Measurements from ENCODE around the gene RRP15. TPM values are rescaled to one million over a fixed set of nuclear protein-coding genes. Genes with fewer than 3 reads are reported as not detected.

The RRP15 gene
- total RNA-seq, 1 donor from 2014 or later, result 15.8 TPM

DNA sequence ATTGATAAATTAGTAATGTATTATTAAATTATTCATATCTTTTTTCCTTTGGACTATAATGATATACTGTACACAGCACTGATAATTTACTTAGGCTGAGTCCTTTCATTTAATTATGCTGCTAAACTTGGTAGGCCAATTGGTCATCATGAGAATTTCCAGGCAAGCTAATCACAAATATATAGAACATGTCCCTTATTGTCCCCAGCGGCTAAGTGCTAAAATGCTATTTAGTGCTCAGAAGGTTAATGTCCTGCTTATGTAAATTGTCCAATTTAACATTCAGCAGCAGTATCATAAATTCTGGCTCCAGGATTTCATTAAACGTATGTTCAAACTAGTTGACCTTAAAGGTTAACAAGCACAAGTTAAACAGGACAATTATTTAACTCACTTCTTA, 30.0 kb upstream of the RRP15 start:
- H3K36me3 ChIP-seq, result no peaks in the 10 kb centered on the region
- H2AFZ ChIP-seq (replicated peaks), result no peak overlapping the region
- TF ChIP-seq EZH2 (IDR thresholded peaks at IDR 0.05), result no peak
- TF ChIP-seq, protein P1, sequence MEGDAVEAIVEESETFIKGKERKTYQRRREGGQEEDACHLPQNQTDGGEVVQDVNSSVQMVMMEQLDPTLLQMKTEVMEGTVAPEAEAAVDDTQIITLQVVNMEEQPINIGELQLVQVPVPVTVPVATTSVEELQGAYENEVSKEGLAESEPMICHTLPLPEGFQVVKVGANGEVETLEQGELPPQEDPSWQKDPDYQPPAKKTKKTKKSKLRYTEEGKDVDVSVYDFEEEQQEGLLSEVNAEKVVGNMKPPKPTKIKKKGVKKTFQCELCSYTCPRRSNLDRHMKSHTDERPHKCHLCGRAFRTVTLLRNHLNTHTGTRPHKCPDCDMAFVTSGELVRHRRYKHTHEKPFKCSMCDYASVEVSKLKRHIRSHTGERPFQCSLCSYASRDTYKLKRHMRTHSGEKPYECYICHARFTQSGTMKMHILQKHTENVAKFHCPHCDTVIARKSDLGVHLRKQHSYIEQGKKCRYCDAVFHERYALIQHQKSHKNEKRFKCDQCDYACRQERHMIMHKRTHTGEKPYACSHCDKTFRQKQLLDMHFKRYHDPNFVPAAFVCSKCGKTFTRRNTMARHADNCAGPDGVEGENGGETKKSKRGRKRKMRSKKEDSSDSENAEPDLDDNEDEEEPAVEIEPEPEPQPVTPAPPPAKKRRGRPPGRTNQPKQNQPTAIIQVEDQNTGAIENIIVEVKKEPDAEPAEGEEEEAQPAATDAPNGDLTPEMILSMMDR (IDR thresholded peaks at IDR 0.05), result no peak
- TF ChIP-seq EZH2phosphoT487 (IDR thresholded peaks at IDR 0.05), result no peak
- peaks cover 3% of the 10 kb centered on the region for H3K4me1 ChIP-seq
- Mint-ChIP-seq H3K4me1 (peaks cover 4% of the 10 kb centered on the region), H3K27ac (no peak overlapping the region), H3K9me3 (peaks cover 5% of the 10 kb centered on the region), H3K4me3 (no peak overlapping the region), H3K27me3 (ENCODE audit: insufficient read depth, low read depth) (peaks cover 2% of the 10 kb centered on the region), H3K36me3 (no peaks in the 10 kb centered on the region)
- no peaks in the 10 kb centered on the region for H3K27me3 ChIP-seq
- H3K4me3 ChIP-seq, result no peak overlapping the region
- no peaks in the 10 kb centered on the region for H3K9me3 ChIP-seq (ENCODE audit: low read depth)
- no peaks in the 10 kb centered on the region for H3K79me2 ChIP-seq (ENCODE audit: low read depth)
- no peak overlapping the region for H3K4me2 ChIP-seq
- no peak overlapping the region for H3K9ac ChIP-seq
- H3F3A ChIP-seq (ENCODE audit: low read depth), result no peaks in the 10 kb centered on the region
- no peaks in the 10 kb centered on the region for H4K20me1 ChIP-seq (ENCODE audit: low read depth)
- no peak overlapping the region for H3K27ac ChIP-seq
- DNase-seq (ENCODE audit: low spot score), result no peak

- no peaks in the 10 kb centered on the region for H4K20me1 ChIP-seq (ENCODE audit: low read depth)
- Mint-ChIP-seq H3K27me3 (ENCODE audit: insufficient read depth, low read depth) (peaks cover 4% of the 10 kb centered on the region), H3K36me3 (no peaks in the 10 kb centered on the region)
Observed at GRCh38 chr1:218257371-218257770, 27.7 kb upstream of the RRP15 start.

GRCh38 chr1:218257971-218258370, 27.1 kb upstream of the RRP15 start:
- Histone ChIP-seq H3K27me3 (no peaks in the 10 kb centered on the region), H3K9ac (no peak overlapping the region), H3K27ac (no peak overlapping the region), H3K9me3 (ENCODE audit: low read depth) (no peaks in the 10 kb centered on the region), H2AFZ (replicated peaks) (no peak overlapping the region), H4K20me1 (ENCODE audit: low read depth) (no peaks in the 10 kb centered on the region), H3K79me2 (ENCODE audit: low read depth) (no peaks in the 10 kb centered on the region), H3F3A (ENCODE audit: low read depth) (no peaks in the 10 kb centered on the region), H3K4me3 (no peak overlapping the region), H3K36me3 (no peaks in the 10 kb centered on the region), H3K4me2 (no peak overlapping the region), H3K4me1 (peaks cover 3% of the 10 kb centered on the region)
- Mint-ChIP-seq H3K27me3 (ENCODE audit: insufficient read depth, low read depth) (peaks cover 4% of the 10 kb centered on the region), H3K27ac (no peak overlapping the region), H3K4me1 (peaks cover 4% of the 10 kb centered on the region), H3K36me3 (no peaks in the 10 kb centered on the region), H3K4me3 (no peak overlapping the region), H3K9me3 (peaks cover 8% of the 10 kb centered on the region)
- DNase-seq (ENCODE audit: low spot score), result no peak
- no peak for TF ChIP-seq EZH2 (IDR thresholded peaks at IDR 0.05)
- no peak for TF ChIP-seq EZH2phosphoT487 (IDR thresholded peaks at IDR 0.05)
- TF ChIP-seq, protein P1 (IDR thresholded peaks at IDR 0.05), result no peak

More at GRCh38 chr1:218257371-218257770, 27.7 kb upstream of the RRP15 start:
- Histone ChIP-seq H3F3A (ENCODE audit: low read depth) (no peaks in the 10 kb centered on the region), H3K4me2 (no peak overlapping the region), H3K27ac (no peak overlapping the region), H3K4me1 (peaks cover 3% of the 10 kb centered on the region), H3K9ac (no peak overlapping the region), H2AFZ (replicated peaks) (no peak overlapping the region), H3K79me2 (ENCODE audit: low read depth) (no peaks in the 10 kb centered on the region), H3K9me3 (ENCODE audit: low read depth) (no peaks in the 10 kb centered on the region), H3K4me3 (no peak overlapping the region), H3K27me3 (no peaks in the 10 kb centered on the region), H3K36me3 (no peaks in the 10 kb centered on the region)
- TF ChIP-seq, protein P1 (IDR thresholded peaks at IDR 0.05), result no peak
- TF ChIP-seq EZH2 (IDR thresholded peaks at IDR 0.05) (no peak), EZH2phosphoT487 (IDR thresholded peaks at IDR 0.05) (no peak)
- no peak overlapping the region for H3K27ac Mint-ChIP-seq
- H3K4me1 Mint-ChIP-seq, result peaks cover 4% of the 10 kb centered on the region
- peaks cover 8% of the 10 kb centered on the region for H3K9me3 Mint-ChIP-seq
- DNase-seq (ENCODE audit: low spot score), result no peak
- no peak overlapping the region for H3K4me3 Mint-ChIP-seq

Measured in neural progenitor cell (in vitro differentiated cells).